ENCODE data around the gene TFF2.

The TFF2 gene

DNA sequence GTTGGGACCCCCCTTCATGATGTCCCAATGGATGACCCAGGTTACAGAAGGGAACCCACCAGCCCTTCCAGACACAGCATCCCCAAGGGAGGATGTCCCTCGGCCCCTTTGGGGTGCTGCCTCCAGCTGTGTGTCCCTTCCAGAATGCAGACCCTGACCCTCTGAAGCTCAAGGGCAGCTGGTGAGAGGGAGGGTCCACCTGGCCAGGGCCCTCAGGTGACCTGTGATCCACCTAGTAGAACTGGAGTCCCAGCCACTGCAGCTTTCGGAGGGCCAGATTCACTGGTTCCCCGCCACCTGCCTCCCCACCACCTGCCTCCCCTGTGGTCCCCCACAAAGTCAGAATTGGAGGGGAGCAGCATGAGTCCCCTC, 25.2 kb upstream of the TFF2 start:
- H3K4me1 ChIP-seq (ENCODE audit: low read depth, poor library complexity, severe bottlenecking) = no peaks in the 10 kb centered on the region
- TF ChIP-seq, protein P1, sequence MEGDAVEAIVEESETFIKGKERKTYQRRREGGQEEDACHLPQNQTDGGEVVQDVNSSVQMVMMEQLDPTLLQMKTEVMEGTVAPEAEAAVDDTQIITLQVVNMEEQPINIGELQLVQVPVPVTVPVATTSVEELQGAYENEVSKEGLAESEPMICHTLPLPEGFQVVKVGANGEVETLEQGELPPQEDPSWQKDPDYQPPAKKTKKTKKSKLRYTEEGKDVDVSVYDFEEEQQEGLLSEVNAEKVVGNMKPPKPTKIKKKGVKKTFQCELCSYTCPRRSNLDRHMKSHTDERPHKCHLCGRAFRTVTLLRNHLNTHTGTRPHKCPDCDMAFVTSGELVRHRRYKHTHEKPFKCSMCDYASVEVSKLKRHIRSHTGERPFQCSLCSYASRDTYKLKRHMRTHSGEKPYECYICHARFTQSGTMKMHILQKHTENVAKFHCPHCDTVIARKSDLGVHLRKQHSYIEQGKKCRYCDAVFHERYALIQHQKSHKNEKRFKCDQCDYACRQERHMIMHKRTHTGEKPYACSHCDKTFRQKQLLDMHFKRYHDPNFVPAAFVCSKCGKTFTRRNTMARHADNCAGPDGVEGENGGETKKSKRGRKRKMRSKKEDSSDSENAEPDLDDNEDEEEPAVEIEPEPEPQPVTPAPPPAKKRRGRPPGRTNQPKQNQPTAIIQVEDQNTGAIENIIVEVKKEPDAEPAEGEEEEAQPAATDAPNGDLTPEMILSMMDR (conservative IDR thresholded peaks at IDR 0.05; ENCODE audit: low read depth, low read length) = no peak
- no peak overlapping the region for H3K4me2 ChIP-seq
- H3K79me2 ChIP-seq (ENCODE audit: insufficient read depth, low read depth) = no peaks in the 10 kb centered on the region
- H3K27me3 ChIP-seq (ENCODE audit: insufficient read depth, low read depth) = peaks cover 68% of the 10 kb centered on the region
- H2AFZ ChIP-seq (ENCODE audit: low read depth) = no peak overlapping the region
- H3K4me3 ChIP-seq (IDR thresholded peaks at IDR 0.05; ENCODE audit: insufficient read depth, low read depth, low read length) = no peak overlapping the region
- H4K20me1 ChIP-seq (ENCODE audit: insufficient read depth) = no peaks in the 10 kb centered on the region
- no peak overlapping the region for H3K27ac ChIP-seq
- no peaks in the 10 kb centered on the region for H3K36me3 ChIP-seq (ENCODE audit: insufficient read depth)
- H3K9ac ChIP-seq = no peak overlapping the region

DNA sequence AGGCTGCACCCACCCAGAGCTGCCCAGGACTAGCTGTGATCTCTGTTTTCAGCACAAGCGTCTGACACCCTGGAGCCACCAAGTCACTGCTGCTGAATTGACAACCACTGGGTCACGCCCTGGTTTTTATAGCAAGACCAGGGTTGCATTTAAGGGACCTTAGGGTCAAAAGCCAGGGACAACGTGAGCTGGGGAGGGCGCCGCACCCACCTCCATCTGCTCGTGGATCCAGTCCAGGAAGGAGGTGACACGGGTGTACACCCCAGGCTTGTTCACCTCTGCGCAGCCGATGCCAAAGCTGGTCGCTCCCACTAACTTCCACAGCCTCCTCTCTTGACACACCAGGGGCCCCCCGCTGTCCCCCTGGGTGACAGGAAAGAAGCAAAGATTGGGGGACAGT, 24.7 kb upstream of the TFF2 start:
- Histone ChIP-seq H2AFZ (ENCODE audit: low read depth) (no peak overlapping the region), H3K4me3 (IDR thresholded peaks at IDR 0.05; ENCODE audit: insufficient read depth, low read depth, low read length) (no peak overlapping the region)

DNA sequence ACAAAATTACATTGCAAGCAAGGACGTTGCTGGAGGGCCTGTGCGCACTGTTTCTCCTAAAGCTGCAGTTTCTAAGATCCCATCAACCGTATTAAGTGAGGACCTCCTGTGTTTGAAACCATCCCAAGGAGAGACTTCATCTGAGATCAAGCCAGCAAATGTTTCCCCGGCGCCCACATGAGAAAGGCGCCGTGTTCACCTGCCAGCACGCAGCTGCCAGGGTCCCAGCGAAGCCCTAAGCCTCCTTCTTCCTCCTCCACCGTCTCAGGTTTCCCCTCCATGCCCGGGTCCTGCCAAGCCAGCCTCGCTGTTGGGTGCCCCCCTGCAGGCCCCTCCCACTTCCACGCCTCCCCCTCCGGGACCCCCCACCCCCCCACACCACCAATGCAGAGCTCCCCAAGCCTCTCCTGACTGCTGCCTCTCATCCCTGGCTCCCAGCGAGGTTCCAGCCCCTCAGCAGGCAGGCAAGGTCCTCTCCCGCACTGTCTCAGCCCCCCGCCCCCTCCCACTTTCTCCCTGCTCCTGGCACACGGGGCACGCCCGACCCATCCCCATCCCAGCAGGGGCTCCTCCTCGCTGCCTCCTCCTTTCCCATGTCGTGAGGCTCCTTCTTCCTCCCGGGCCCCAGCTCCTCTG, 24.2 kb upstream of the TFF2 start:
- Histone ChIP-seq H4K20me1 (ENCODE audit: insufficient read depth) (no peaks in the 10 kb centered on the region), H2AFZ (ENCODE audit: low read depth) (no peak overlapping the region)
- TF ChIP-seq, protein P1 (conservative IDR thresholded peaks at IDR 0.05; ENCODE audit: low read depth, low read length) = no peak

More for the DNA sequence above, 24.7 kb upstream of the TFF2 start:
- no peak overlapping the region for H3K9ac ChIP-seq
- H3K79me2 ChIP-seq (ENCODE audit: insufficient read depth, low read depth) = no peaks in the 10 kb centered on the region
- H3K27me3 ChIP-seq (ENCODE audit: insufficient read depth, low read depth) = peaks cover 68% of the 10 kb centered on the region
- no peak overlapping the region for H3K27ac ChIP-seq
- H3K4me1 ChIP-seq (ENCODE audit: low read depth, poor library complexity, severe bottlenecking) = no peaks in the 10 kb centered on the region
- H3K4me2 ChIP-seq = no peak overlapping the region
- H4K20me1 ChIP-seq (ENCODE audit: insufficient read depth) = no peaks in the 10 kb centered on the region
- TF ChIP-seq, protein P1 (conservative IDR thresholded peaks at IDR 0.05; ENCODE audit: low read depth, low read length) = no peak
- no peaks in the 10 kb centered on the region for H3K36me3 ChIP-seq (ENCODE audit: insufficient read depth)

DNA sequence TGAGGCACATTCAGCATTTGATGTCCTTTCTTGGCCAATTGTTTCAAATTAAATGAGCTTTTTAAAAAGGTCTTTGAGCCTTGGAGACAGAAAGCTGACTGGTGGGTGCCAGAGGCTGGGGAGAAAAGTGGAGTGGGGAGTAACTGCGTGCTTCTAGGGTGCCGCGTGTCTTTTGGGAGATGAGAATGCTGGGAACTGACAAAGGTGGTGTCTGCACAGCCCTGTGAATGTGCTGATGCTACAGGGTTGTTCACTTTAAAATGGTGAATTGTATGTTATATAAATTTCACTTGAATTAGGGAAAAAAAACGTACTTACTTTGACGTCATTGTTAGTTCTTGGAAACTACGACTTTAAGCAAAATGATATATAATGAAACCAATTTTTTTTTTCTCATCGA, 23.7 kb upstream of the TFF2 start:
- Histone ChIP-seq H3K27me3 (ENCODE audit: insufficient read depth, low read depth) (peaks cover 60% of the 10 kb centered on the region), H3K36me3 (ENCODE audit: insufficient read depth) (no peaks in the 10 kb centered on the region), H2AFZ (ENCODE audit: low read depth) (no peak overlapping the region), H3K27ac (no peak overlapping the region), H3K4me3 (IDR thresholded peaks at IDR 0.05; ENCODE audit: insufficient read depth, low read depth, low read length) (no peak overlapping the region), H4K20me1 (ENCODE audit: insufficient read depth) (no peaks in the 10 kb centered on the region), H3K79me2 (ENCODE audit: insufficient read depth, low read depth) (no peaks in the 10 kb centered on the region), H3K4me1 (ENCODE audit: low read depth, poor library complexity, severe bottlenecking) (no peaks in the 10 kb centered on the region), H3K9ac (no peak overlapping the region), H3K4me2 (no peak overlapping the region)
- TF ChIP-seq, protein P1 (conservative IDR thresholded peaks at IDR 0.05; ENCODE audit: low read depth, low read length) = no peak

More for the DNA sequence above, 24.2 kb upstream of the TFF2 start:
- H3K4me2 ChIP-seq = no peak overlapping the region
- no peaks in the 10 kb centered on the region for H3K4me1 ChIP-seq (ENCODE audit: low read depth, poor library complexity, severe bottlenecking)
- peaks cover 65% of the 10 kb centered on the region for H3K27me3 ChIP-seq (ENCODE audit: insufficient read depth, low read depth)
- H3K27ac ChIP-seq = no peak overlapping the region
- H3K36me3 ChIP-seq (ENCODE audit: insufficient read depth) = no peaks in the 10 kb centered on the region
- no peak overlapping the region for H3K9ac ChIP-seq
- H3K79me2 ChIP-seq (ENCODE audit: insufficient read depth, low read depth) = no peaks in the 10 kb centered on the region
- no peak overlapping the region for H3K4me3 ChIP-seq (IDR thresholded peaks at IDR 0.05; ENCODE audit: insufficient read depth, low read depth, low read length)
